ENCODE data around the gene NDUFB10. TPM values are rescaled to one million over a fixed set of nuclear protein-coding genes. Genes with fewer than 3 reads are reported as not detected.

NDUFB10 gene
- total RNA-seq, 1 donor from 2014 or later, result 122 TPM

DNA sequence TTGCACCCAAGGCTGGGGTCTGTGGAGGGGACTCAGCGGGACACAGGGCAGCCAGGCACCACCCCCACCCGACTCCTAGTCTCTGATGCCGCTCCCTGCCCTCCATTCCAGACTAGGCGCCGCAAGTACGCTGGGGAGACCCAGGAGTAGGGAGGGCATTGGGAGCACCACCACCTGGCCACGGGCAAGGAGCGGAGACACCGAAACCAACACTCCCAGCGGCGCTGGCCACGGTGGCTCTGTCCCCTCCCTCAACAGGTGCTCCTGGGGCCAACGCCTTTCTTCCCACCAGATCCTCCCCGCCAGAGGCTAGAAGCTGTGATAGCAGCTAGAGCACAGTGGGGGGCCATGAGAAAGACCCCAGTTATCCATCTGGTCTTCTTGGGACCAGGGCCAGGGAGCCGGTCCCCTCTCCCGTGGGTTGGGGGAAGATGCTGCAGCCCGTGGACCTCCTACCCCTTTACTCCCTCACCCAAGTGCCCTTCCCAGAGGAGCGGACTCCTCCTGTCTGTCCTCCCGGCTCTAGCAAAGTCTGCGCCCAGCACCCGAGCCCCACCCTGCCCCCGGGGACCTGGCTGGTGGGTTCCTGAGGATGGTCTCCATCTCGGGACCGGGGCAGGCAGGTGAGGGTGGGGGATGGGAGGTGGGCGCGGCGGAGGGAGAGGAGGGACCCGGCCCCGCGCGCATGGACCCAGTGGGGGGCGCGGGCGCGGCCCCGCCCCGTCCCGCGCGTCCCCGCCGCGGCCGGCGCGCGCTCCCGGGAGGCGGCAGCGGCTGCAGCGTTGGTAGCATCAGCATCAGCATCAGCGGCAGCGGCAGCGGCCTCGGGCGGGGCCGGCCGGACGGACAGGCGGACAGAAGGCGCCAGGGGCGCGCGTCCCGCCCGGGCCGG lies 30.1 kb downstream of the NDUFB10 start, which contains the start of gene SYNGR3:
SYNGR3 (plus strand) TSS at position 762 of the 892 bp plus-strand sequence. CDS start 133 bp downstream, outside the sequence.
- H3K27ac Mint-ChIP-seq, result peak within 1 kb of the TSS; percentile 67
- TF ChIP-seq, protein P1, sequence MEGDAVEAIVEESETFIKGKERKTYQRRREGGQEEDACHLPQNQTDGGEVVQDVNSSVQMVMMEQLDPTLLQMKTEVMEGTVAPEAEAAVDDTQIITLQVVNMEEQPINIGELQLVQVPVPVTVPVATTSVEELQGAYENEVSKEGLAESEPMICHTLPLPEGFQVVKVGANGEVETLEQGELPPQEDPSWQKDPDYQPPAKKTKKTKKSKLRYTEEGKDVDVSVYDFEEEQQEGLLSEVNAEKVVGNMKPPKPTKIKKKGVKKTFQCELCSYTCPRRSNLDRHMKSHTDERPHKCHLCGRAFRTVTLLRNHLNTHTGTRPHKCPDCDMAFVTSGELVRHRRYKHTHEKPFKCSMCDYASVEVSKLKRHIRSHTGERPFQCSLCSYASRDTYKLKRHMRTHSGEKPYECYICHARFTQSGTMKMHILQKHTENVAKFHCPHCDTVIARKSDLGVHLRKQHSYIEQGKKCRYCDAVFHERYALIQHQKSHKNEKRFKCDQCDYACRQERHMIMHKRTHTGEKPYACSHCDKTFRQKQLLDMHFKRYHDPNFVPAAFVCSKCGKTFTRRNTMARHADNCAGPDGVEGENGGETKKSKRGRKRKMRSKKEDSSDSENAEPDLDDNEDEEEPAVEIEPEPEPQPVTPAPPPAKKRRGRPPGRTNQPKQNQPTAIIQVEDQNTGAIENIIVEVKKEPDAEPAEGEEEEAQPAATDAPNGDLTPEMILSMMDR (conservative IDR thresholded peaks at IDR 0.05), result no peak
- H3K4me1 Mint-ChIP-seq (ENCODE audit: unreplicated experiment), result peaks cover 6% of the 10 kb centered on the region
- no peaks in the 10 kb centered on the region for H3K9me3 Mint-ChIP-seq
- DNase-seq (ENCODE audit: extremely low spot score, unreplicated experiment), result no peak
- H3K36me3 Mint-ChIP-seq, result peaks cover 4% of the 10 kb centered on the region
- peak within 1 kb of the TSS; percentile 83 for H3K4me3 Mint-ChIP-seq
- peaks cover 32% of the 10 kb centered on the region for H3K27me3 Mint-ChIP-seq

DNA sequence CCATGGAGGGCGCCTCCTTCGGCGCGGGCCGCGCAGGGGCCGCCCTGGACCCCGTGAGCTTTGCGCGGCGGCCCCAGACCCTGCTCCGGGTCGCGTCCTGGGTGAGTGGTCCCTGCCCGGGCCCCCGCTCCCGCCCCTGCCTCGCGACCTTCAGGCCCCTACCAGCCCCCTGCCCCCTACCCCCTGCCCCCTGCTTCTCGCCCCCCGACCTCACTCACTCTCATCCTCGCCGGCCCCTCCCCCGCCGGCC lies 30.7 kb downstream of the NDUFB10 start:
- Mint-ChIP-seq H3K36me3 (peaks cover 4% of the 10 kb centered on the region), H3K4me3 (no peak overlapping the region), H3K27me3 (peaks cover 32% of the 10 kb centered on the region), H3K4me1 (ENCODE audit: unreplicated experiment) (peaks cover 2% of the 10 kb centered on the region), H3K9me3 (no peaks in the 10 kb centered on the region), H3K27ac (no peak overlapping the region)
- no peak for DNase-seq (ENCODE audit: extremely low spot score, unreplicated experiment)
- TF ChIP-seq, protein P1 (conservative IDR thresholded peaks at IDR 0.05), result no peak

DNA sequence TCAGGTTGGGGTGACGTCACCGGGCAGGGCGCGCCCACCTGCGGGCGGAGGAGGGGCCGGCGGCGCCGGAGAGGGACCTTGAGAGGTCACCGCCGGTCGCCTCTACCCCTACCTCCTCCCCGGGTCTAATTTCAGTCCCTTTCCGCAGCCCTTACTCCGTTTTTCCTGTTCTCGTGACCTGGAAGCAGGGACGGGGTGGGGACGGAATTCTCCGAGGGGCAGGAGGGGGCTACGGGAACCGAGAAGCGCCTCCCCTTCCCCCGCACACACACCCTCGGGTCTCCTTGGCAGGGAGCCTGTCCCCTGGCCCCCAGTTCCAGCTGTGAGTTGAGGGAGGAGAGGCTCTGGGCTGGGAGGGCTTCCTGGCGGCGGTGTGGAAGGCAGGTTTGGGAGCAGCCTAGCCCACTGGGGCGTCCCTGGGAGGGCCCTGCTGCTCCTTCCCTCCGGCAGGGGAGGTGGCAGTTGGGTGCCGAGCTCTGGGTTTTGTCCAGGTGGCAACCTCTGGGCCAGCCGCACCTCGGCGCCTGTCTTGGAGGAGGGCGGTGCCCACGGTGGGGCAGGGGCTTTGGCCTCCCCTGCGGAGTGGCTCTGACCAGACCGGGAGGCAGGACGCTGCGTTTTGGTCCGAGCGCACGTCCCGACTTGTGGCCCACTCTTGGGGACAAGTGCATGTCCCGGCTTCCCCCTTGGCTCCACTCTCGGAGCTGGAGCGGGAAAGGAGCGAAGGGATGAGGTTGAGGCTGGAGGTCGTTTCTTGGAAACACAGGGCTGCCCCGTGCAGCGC lies 31.2 kb downstream of the NDUFB10 start:
- Mint-ChIP-seq H3K27me3 (peaks cover 32% of the 10 kb centered on the region), H3K27ac (no peak overlapping the region), H3K4me1 (ENCODE audit: unreplicated experiment) (no peaks in the 10 kb centered on the region), H3K36me3 (peaks cover 4% of the 10 kb centered on the region), H3K4me3 (peak overlapping the region; percentile 65), H3K9me3 (no peaks in the 10 kb centered on the region)
- no peak for DNase-seq (ENCODE audit: extremely low spot score, unreplicated experiment)
- TF ChIP-seq, protein P1 (conservative IDR thresholded peaks at IDR 0.05), result no peak

DNA sequence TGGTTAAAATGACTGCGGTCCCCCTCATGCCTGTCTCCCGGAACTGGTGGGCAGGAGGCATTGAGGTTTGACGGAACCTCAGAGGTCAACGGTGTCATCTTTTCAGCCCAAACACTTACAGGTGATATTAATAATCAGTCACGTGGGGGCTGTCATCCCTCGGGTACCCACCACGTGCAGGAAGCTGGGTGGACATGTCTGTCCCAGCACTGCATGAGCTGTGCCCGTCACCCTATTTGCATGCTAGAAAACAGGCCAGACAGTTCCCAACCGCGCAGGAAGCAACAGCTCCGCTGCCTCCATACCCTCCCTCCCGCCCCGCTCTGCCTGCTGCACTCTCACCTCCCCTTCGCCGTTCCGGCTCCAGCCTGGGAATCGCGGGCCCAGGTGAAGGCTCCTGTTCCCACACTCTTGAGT lies 31.8 kb downstream of the NDUFB10 start:
- H3K27me3 Mint-ChIP-seq, result peaks cover 32% of the 10 kb centered on the region
- H3K4me3 Mint-ChIP-seq, result peak overlapping the region; percentile 62
- TF ChIP-seq, protein P1 (conservative IDR thresholded peaks at IDR 0.05), result no peak
- peaks cover 4% of the 10 kb centered on the region for H3K36me3 Mint-ChIP-seq
- H3K27ac Mint-ChIP-seq, result no peak overlapping the region
- no peaks in the 10 kb centered on the region for H3K4me1 Mint-ChIP-seq (ENCODE audit: unreplicated experiment)
- H3K9me3 Mint-ChIP-seq, result no peaks in the 10 kb centered on the region
- DNase-seq (ENCODE audit: extremely low spot score, unreplicated experiment), result no peak

DNA sequence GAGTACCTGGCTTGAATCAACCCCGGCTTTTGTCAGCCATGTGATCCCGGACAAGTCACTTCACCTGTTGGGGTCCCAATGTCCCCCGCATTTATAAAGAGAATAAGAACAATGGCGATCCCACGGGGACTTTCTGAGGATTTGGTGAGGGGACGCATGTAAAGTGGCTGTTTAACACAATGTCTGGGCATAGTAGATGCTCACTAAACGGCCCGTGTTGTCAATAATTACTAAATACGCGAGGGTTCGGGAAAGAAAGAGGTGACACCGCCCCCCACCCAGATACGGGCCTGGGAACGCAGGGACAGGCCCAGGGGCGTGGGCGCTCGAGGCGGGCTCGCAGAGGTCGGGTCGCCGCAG lies 32.2 kb downstream of the NDUFB10 start:
- peak overlapping the region; percentile 62 for H3K4me3 Mint-ChIP-seq
- TF ChIP-seq, protein P1 (conservative IDR thresholded peaks at IDR 0.05), result no peak
- H3K27me3 Mint-ChIP-seq, result peaks cover 32% of the 10 kb centered on the region
- H3K4me1 Mint-ChIP-seq (ENCODE audit: unreplicated experiment), result no peaks in the 10 kb centered on the region
- peaks cover 4% of the 10 kb centered on the region for H3K36me3 Mint-ChIP-seq
- H3K27ac Mint-ChIP-seq, result no peak overlapping the region
- no peaks in the 10 kb centered on the region for H3K9me3 Mint-ChIP-seq
- no peak for DNase-seq (ENCODE audit: extremely low spot score, unreplicated experiment)

All from type B pancreatic cell (in vitro differentiated cells).